T47D (cell line): ENCODE measurements around the gene PLXND1.

Source experiments
- DNase-seq, 2 experiments: peaks; one replicate each; pipeline versions ENCODE4 v3.0.0 to v3.0.0-alpha.2; 2011 to 2012; ENCODE audit warnings: low read depth in 1 of 2, low spot score in 1 of 2
- JUND ChIP-seq: IDR thresholded peaks from 2 replicates; pipeline ENCODE4 v1.6.1; 2012; ENCODE audit warnings: low read depth
- in situ Hi-C: cut with HindIII; loops from 2 replicates; pipeline ENCODE4 v1.10.0; 2016; ENCODE audit warnings: low sequenced_read_pairs, low pct_unique_long_range_greater_than_20kb

PLXND1 gene

DNA sequence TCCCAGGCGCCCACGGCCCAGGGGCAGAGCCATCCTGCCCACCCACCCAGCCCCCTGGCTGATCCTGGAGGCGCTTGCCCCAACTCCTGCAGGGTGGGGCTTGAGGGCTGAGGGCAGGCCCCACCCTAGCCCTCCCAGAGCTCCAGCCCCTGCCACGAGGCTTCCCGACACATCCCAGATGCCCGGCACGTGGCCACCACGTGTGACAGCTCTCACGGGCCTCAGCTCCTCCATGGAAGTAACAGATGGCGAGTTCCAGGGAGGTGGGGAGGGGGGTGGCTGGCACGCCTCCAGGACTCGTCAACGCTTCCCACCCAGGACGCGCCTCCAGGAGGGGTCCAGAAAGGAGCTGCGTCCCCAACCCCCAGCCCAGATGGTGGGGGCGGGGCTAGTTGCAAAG lies 29.1 kb downstream of the PLXND1 start:
- no peak for TF ChIP-seq JUND
- in situ Hi-C loops = no loop called here
- no peak for DNase-seq

DNA sequence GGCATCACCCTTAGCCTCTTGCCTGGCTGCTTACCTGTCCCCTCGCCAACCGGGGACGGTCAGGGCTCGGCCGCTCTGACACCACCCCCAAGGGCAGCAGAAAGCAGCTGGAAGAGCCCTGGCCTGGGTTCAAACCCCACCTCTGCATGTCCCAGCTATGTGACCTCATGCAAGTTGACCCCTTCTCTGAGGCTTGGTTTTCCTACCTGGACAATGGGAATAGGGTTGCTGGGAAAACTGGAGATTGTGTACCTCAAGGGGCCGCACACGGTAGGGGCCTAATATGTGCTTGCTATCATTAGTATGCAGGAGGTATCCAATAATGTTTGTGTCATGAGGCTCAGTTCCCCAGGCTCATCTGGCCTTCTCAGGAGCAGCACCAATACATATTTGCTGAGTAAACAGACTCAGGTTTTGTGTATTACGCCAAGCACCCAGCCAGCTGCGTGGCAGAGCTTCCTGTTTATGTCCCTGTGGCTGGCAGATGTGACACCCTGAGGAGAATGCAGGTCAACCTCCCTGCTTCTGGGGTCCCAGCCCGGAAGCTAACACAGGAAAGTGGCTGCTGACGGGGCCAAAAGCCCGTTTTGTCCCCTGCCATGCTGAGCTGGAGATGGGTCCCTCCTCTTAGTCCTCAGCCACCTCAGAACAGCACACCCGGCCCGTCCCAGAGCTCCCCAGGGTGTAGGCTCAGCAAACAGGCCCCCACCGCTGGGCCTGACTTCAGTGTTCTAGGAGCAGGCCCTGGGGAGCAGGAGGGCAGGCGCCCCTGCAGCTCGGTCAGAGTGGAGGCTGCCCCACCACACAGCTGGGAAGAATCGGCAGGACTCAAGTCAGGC lies 29.7 kb downstream of the PLXND1 start:
- TF ChIP-seq JUND = no peak
- DNase-seq = peak; percentile 74 to 86
- in situ Hi-C loops = no loop called here

DNA sequence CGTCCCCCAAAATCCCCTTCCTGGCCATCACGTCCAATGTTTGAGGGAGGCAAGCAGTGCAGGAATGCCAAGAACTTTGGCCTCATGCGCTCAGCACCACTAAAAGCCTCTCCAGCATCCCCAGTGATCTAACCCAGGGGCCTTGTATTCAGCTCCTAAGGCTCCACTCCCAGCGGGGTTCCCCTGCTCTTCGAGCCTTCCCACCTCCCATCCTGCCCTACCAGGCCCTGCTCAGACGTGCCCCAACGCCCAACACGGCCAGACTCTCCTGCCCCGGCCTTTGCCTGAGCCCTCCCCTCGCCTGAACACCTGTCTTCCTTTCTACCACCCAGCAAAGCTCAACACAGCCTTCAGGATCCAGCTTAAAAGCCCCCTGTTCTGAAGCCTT lies 30.5 kb downstream of the PLXND1 start:
- DNase-seq = no peak
- no peak for TF ChIP-seq JUND
- in situ Hi-C loops = no loop called here

DNA sequence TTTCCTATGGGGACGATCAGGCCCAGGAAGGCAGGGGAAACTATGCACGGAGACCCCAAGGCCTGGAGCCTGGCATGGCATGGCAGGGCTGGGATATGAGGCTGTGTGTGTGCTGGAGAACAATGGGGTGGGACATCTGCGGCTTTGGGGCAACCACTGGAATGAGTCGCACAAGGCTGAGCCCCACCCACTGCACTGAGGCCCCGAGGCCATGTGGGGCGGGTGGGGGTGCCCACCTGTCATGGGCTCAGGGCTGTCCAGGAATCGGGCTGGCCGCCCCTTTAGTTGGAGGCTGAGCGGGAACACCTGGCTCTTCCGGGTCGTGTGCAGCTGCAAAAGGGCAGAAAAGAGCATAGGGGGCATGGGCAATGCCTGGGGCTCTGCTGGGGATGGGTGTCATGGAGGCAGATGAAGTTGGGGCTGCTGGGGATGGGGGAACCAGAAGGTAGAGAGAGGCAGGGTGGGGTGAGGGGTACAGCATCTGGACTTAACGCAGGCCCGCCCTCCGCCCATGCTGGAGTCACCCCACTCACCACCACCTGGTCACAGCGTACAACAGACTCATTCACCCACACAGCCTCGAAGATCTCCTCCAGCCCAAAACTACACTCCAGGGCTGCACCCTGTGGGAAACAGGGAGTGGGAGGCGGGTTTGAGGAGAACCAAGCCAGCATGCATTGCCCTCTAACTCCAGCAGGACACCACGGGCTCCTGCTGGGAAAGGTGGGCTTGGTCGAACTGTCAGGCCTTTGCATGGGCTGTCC lies 31.1 kb downstream of the PLXND1 start:
- DNase-seq = no peak
- no peak for TF ChIP-seq JUND
- in situ Hi-C loops = no loop called here

DNA sequence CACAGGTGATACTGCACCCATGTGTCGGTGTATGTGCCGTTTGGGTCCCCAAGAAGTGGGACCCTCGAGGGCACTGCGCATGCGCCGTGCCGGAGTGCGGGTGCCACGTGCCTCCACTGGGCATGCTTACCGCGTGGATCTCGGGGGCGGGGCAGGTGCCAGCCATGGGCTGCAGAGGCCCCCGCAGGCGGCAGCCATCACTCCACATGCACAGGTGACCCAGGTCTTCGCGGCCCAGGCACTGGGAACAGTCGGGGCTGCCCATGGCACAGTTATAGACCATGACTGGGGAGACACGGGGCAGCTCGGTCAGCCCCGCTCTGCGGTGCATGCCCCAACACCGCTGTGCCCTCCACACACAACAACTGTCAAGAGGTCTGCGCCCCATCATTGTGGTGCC lies 32.3 kb downstream of the PLXND1 start:
- no peak for DNase-seq
- TF ChIP-seq JUND = no peak
- in situ Hi-C loops = no loop called here

DNA sequence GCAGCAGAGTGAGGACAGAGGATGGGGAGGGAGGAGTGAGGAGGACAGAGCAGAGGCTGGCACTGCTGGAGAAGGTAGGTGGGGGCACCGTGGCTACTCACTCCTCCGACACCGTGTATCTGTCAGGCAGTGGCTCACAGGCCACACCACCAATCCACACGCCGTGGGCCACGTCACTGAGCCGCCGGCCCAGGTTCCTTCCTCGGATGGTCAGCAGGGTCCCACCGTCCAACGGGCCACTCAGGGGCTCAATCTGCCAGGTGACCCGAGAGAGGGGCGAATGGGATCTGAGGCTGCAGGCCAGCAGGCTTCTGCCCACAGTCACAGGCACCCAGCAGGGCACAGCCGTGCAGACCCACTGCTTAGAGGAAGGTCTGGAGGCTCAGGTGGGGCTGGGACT lies 33.0 kb downstream of the PLXND1 start:
- DNase-seq = no peak
- in situ Hi-C loops = no loop called here

DNA sequence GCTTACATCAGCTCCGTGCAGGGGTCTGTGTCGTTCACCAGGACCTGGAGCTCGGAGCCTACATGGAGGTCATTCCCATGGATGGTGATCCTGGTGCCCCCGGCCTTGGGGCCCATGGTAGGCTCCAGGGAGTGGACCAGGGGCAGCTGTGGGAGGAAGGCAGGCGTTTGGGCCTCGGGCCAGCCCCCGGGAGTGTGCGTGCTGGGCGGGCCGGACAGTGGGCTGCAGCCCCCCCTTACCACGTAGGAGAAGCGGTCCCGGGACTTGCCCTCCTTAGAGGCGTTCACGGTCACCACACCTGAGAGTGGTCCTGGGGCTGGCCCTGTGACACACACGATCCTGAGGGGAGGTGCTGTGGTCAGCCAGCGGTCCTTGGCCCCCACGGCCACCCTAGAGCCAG lies 33.9 kb downstream of the PLXND1 start:
- TF ChIP-seq JUND = no peak
- in situ Hi-C loops = no loop called here
- DNase-seq = no peak

More for the DNA sequence above, 33.0 kb downstream of the PLXND1 start:
- TF ChIP-seq JUND = no peak

DNA sequence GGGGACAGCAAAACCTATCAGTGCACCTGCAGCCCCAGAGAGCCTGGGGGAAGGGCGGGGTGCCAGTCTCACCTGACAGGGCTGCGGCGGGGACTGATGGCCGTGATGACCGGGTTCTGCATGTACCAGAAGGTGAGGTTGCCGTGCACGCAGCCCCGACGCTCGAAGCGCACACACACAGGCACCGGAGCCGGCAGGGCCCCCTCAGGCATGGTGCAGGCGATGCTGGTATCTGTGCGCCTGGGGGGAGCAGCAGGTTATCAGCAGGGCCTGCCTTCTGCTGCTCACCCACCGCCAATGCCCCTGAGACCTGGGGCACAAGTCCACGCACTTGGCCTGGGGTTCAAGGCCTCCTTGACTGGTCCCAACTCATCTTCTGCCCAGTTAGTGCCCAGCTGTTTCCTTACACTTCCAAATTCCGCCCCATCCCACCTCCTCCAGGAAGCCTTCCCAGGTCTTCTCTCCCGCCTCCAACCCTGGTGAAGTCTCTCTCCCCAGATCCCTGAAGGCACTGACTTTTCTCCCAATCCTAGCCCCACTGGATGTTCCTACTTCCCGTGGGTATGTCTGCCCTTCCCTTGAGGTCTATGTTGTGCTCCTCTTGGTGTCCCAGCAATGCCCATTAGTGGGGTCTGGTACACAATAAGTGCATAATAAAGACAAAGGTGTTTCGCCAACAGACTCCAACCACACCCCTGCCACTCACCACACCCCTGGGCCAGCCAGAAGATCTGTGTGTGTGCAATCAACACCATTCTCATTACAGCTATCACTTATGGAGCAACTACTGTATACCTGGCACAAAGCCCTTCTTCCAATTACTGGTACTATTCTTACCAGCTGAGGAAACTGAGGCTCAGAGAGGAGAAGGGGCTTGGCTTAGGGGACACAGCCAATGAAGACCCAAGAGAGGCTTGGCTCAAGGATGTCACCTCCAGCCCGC lies 34.6 kb downstream of the PLXND1 start:
- DNase-seq = no peak
- no peak for TF ChIP-seq JUND
- in situ Hi-C loops = no loop called here

DNA sequence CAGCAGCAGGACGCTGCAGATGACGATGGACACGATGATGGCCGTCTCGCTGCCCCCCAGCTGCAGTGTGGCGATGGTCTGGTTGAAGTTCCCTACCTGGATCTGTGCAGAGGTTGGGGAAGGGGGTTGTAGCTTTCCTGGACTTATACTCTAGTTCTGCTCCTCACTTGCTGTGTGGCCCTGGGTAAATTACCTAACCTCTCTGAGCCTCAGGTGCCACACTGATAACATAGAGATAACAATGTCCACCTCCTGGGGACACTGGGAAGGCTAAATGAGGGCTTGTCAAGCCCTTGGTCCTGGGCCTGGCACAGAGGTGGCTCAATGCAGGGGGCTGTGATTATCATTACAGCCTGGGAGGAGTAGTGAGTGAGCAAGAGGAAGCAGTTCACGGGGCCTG lies 36.6 kb downstream of the PLXND1 start:
- in situ Hi-C loops = no loop called here
- DNase-seq = no peak
- no peak for TF ChIP-seq JUND

DNA sequence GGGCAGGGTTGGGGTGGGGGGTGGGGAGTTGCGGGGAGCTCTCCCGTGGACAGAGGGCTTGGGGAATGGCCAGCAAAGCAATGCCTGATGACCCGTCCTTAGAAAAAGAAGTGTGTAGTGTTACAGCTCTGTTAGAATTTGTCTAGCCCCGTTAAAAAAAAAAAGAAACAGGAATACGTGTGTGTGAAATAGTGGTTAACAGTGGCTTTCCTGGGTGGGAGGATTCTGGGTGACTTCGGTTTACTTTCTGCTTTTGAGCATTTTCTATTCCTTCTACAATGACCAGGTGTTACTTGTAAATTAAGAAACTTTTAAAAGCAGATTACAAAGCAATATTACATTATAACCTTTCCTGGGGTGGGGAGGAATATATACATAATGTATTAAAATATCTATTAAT lies 38.5 kb downstream of the PLXND1 start:
- DNase-seq = no peak
- no peak for TF ChIP-seq JUND
- in situ Hi-C loops = no loop called here

DNA sequence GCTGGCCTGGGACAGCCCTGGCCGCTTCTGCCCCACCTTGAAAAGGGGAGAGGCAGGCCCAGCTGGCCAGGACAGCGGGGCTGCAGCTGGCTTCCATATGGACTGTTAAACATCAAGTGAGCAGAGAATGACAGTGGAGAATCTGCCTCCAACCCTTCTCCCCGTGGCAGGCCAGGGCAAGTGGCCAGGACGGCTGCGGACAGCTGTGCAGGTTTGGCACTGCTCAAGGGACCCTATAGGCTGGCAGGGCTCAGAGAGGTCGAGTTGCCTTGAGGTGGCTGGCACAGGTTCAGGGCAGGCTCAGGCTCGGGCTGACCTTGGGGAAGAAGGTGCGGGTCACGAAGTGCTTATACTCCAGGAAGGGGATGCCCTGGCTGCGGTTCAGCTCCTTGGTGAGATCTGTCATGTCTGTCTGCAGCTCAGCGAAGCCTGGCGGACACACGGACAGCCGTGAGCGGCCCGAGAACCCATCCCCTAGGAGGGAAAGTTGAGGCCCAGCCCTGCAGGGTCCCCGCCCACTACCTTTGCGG lies 39.2 kb downstream of the PLXND1 start:
- TF ChIP-seq JUND = no peak
- DNase-seq = peak in 1 of 2 experiments; percentile 31
- in situ Hi-C loops = no loop called here

DNA sequence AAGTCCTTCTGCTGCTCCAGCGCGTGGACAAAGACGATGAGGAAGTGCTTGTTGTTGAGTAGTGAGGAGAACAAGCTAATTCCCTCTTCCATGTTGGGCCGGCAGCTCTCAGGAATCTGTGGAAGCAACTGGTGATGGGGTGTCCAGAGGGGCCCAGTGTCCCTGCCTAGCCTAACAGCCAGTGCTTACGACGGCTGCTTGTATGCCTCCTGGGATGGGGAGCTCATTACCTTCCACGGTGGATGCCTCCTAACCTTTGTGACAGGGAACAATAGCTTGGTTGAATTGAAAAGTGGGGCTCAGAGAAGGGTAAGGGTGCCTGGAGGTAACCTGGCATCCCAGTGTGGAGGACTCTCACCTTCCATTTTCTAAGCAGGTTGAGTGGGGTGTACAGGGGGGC lies 40.6 kb downstream of the PLXND1 start:
- in situ Hi-C loops = no loop called here
- no peak for DNase-seq
- no peak for TF ChIP-seq JUND
